Transverse colon (tissue), 4 donors: ENCODE data around the gene ZNF665. TPM values are rescaled to one million over a fixed set of nuclear protein-coding genes. Genes with fewer than 3 reads are reported as not detected.
"Not testable (repeated sequence)": the region's sequence is repeated elsewhere in the genome, so short reads cannot be mapped to it uniquely, and the experiment has no call there.

ENCODE experiments used
- DNase-seq: peaks from one replicate; pipeline ENCODE4 v3.0.0-alpha.2; 2019
- H3K27ac ChIP-seq, 4 donors: fragments of 200-600 bp; sonication (generic); 2 replicates each; pipeline ENCODE4 v1.5.1; 2016 to 2018; ENCODE audit warnings: inconsistent platforms in 4 of 4
- H3K27me3 ChIP-seq: fragments of 200-600 bp; sonication (generic); 2 replicates; pipeline ENCODE4 v1.5.1; 2017; ENCODE audit warnings: inconsistent platforms
- H3K36me3 ChIP-seq, 4 donors: fragments of 200-600 bp; sonication (generic); 2 replicates each; pipeline ENCODE4 v1.5.1; 2017 to 2019; ENCODE audit warnings: inconsistent platforms in 4 of 4
- H3K4me1 ChIP-seq, 4 donors: fragments of 200-600 bp; sonication (generic); 2 replicates each; pipeline ENCODE4 v1.5.1; 2017 to 2020; ENCODE audit warnings: inconsistent platforms in 4 of 4
- H3K4me3 ChIP-seq, 4 donors: fragments of 200-600 bp; sonication (generic); 1 replicate in 1 of 4; 2 replicates in 3 of 4; pipeline versions ENCODE4 v1.5.1 to v1.6.1; 2017 to 2019; ENCODE audit warnings: inconsistent platforms in 4 of 4
- H3K9me3 ChIP-seq, 2 donors: fragments of 200-600 bp; sonication (generic); 2 replicates each; pipeline ENCODE4 v1.5.1; 2017 to 2019; ENCODE audit warnings: inconsistent platforms in 2 of 2
- EP300 ChIP-seq: sonication (generic); formaldehyde crosslinking; IDR thresholded peaks from one replicate; pipeline ENCODE4 v1.6.1; 2017; ENCODE audit warnings: antibody characterized with exemption, low read depth
- POLR2A ChIP-seq: fragments of 450-650 bp; IDR thresholded peaks from one replicate; pipeline ENCODE4 v1.6.1; 2016; ENCODE audit warnings: antibody characterized with exemption, mild to moderate bottlenecking, moderate library complexity
- POLR2AphosphoS5 ChIP-seq, 3 donors: sonication (generic); formaldehyde crosslinking; IDR thresholded peaks; one replicate each; pipeline ENCODE4 v1.6.1; 2016; ENCODE audit warnings: antibody characterized with exemption in 3 of 3
- WGBS, 2 donors: methylation state at CpG; one replicate each; pipeline ENCODE4 v1.1.5; 2018; ENCODE audit warnings: low coverage in 1 of 2; 5-methylcytosine and 5-hydroxymethylcytosine counted together
- in situ Hi-C, 4 donors: fragments of 200-750 bp; cut with MboI; loops; one replicate each; pipeline versions ENCODE4 v1.15.0 to v1.15.1; 2017; ENCODE audit warnings: low sequenced_read_pairs in 3 of 4, low pct_ligation_motif_present in 1 of 4, low pct_unique_long_range_greater_than_20kb in 1 of 4
- intact Hi-C: fragments of 100-400 bp; cut with DNase I; formaldehyde crosslinking; loops from one replicate; pipeline ENCODE4 v1.15.1; 2023; ENCODE audit warnings: low total_unique reads
- total RNA-seq, 4 donors: library from RNA; depleted of rRNA; stranded (reverse); fragments of >200 nt; gene quantifications; one replicate each; pipeline ENCODE4 v1.1.0, GENCODE V29; 2016
- TF ChIP-seq, protein P1 (sequence below), 5 experiments: fragments of 200-600 bp in 3 of 5; fragments of 450-650 bp in 2 of 5; sonication (generic) in 3 of 5; IDR thresholded peaks; 1 replicate in 2 of 5; 2 replicates in 3 of 5; pipeline ENCODE4 v1.5.1; 2016 to 2017; ENCODE audit warnings: antibody characterized with exemption in 5 of 5, inconsistent platforms in 3 of 5, mild to moderate bottlenecking in 2 of 5, moderate library complexity in 1 of 5

ZNF665 gene
- total RNA-seq, 4 donors from 2014 or later: 1.00 to 4.4 (median 2.6) TPM; not detected in 1

DNA sequence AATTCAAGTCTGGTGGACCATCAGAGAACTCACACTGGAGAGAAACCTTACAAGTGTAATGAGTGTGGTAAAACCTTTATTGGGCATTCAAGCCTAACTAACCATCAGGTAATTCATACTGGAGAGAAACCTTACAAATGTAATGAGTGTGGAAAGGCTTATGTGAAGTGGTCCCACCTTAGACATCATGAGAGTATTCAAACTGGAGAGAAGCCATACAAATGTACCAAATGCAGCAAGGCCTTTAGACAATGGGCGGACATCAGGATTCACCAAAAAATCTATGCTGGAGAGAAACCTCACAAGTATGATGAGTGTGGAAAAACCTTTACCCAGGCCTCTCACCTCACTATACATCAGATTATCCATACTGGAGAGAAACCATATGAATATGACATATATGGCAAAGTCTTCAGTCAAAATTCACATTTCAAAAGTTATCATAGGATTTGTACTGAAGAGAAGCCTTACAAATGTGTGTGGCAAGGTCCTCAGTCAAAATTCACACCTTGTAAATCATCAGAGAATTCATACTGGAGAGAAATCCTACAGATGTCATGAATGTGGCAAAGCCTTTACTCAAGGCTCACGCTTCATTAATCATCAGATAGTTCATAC, 19.7 kb upstream of the ZNF665 start:
- peaks cover 94% of the 10 kb centered on the region in 2 donors for H3K9me3 ChIP-seq
- peaks cover 0 to 41% (median 16%) of the 10 kb centered on the region in 4 donors for H3K36me3 ChIP-seq
- WGBS, 2 donors: 98 to 100% methylated on average over 1 to 2 of the region's 2 CpGs
- H3K27ac ChIP-seq: no peak overlapping the region
- no peaks in the 10 kb centered on the region for H3K4me1 ChIP-seq
- intact Hi-C loops: no loop called here
- in situ Hi-C loops: no loop called here
- H3K27me3 ChIP-seq: no peaks in the 10 kb centered on the region
- TF ChIP-seq POLR2AphosphoS5 (IDR thresholded peaks at IDR 0.05): no peak
- TF ChIP-seq EP300: no peak
- TF ChIP-seq POLR2A: no peak
- TF ChIP-seq, protein P1, sequence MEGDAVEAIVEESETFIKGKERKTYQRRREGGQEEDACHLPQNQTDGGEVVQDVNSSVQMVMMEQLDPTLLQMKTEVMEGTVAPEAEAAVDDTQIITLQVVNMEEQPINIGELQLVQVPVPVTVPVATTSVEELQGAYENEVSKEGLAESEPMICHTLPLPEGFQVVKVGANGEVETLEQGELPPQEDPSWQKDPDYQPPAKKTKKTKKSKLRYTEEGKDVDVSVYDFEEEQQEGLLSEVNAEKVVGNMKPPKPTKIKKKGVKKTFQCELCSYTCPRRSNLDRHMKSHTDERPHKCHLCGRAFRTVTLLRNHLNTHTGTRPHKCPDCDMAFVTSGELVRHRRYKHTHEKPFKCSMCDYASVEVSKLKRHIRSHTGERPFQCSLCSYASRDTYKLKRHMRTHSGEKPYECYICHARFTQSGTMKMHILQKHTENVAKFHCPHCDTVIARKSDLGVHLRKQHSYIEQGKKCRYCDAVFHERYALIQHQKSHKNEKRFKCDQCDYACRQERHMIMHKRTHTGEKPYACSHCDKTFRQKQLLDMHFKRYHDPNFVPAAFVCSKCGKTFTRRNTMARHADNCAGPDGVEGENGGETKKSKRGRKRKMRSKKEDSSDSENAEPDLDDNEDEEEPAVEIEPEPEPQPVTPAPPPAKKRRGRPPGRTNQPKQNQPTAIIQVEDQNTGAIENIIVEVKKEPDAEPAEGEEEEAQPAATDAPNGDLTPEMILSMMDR (IDR thresholded peaks at IDR 0.05): no peak
- H3K4me3 ChIP-seq: no peak overlapping the region
- DNase-seq: no peak

DNA sequence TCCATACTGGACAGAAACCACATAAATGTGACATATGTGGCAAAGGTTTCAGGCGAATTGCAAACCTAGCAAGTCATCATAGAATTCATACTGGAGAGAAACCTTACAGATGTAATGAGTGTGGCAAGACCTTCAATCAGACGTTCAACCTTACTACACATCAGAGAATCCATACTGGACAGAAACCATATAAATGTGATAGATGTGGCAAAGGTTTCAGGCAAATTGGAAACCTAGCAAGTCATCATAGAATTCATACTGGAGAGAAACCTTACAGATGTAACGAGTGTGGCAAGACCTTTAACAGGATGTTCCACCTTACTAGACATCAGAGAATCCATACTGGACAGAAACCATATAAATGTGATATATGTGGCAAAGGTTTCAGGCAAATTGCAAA, 18.4 kb upstream of the ZNF665 start:
- intact Hi-C loops, H3K27ac ChIP-seq, H3K27me3 ChIP-seq, in situ Hi-C loops, DNase-seq, H3K4me1 ChIP-seq, H3K4me3 ChIP-seq: not testable (repeated sequence)
- peaks cover 84 to 90% of the 10 kb centered on the region in 2 donors for H3K9me3 ChIP-seq
- 83 to 85% methylated on average over 3 of the region's 3 CpGs for WGBS, 2 donors
- H3K36me3 ChIP-seq: peaks cover 0 to 48% (median 18%) of the 10 kb centered on the region in 4 donors

DNA sequence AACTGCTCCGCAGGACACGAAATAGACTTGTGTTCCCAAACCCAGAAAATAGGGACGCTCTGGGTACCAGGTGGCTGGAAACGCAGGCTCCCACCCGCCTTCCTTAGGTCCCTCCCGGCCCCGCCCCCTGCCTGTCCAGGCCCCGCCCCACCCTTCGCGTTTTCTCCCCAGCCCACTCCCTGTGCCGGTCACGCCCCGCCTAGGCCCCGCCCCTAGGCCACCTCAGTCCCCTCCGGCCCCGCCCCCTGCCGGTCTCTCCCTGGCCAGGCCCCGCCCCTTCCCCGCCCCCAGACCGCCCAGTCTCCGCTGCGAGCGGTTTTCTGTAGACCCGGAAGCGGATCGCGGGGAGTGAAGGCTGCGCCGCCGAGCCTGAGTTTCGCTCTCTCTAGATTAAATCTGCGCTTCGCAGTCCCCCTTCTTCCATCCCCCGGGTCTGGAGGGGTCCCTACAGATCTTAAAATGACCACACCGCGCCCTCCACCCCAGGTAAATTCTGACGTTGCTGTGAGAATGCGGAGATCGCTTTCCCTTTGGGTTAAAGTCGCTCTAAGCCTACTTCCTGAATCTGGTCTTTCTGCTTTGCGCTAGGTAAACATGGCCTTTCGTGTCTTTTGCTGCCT, 3.7 kb upstream of the ZNF665 start:
- Histone ChIP-seq H3K4me1 (peaks cover 0 to 21% (median 4%) of the 10 kb centered on the region in 4 donors), H3K4me3 (peak overlapping the region; percentile 47 to 96 (median 82)), H3K27ac (peak overlapping the region; percentile 66 to 97 (median 94)), H3K9me3 (peaks cover 15 to 41% of the 10 kb centered on the region in 2 donors), H3K36me3 (peaks cover 0 to 11% (median 1%) of the 10 kb centered on the region in 4 donors), H3K27me3 (no peaks in the 10 kb centered on the region)
- TF ChIP-seq, protein P1 (IDR thresholded peaks at IDR 0.05): peak in 1 of 5 experiments; percentile 12
- no peak for TF ChIP-seq EP300
- peak; percentile 42 to 85 (median 77) for TF ChIP-seq POLR2AphosphoS5 (IDR thresholded peaks at IDR 0.05)
- peak; percentile 73 for TF ChIP-seq POLR2A
- DNase-seq: peak; percentile 99
- in situ Hi-C loops (loop anchor here in 2 of 4 donors (10.0 kb wide), 2 partner anchors 138 to 318 kb away; partner anchors contain the start of gene ZNF845 (in 1 of the 2)), intact Hi-C loops (no loop called here)
- WGBS, 2 donors: 1 to 18% methylated on average over 4 to 35 of the region's 42 CpGs

DNA sequence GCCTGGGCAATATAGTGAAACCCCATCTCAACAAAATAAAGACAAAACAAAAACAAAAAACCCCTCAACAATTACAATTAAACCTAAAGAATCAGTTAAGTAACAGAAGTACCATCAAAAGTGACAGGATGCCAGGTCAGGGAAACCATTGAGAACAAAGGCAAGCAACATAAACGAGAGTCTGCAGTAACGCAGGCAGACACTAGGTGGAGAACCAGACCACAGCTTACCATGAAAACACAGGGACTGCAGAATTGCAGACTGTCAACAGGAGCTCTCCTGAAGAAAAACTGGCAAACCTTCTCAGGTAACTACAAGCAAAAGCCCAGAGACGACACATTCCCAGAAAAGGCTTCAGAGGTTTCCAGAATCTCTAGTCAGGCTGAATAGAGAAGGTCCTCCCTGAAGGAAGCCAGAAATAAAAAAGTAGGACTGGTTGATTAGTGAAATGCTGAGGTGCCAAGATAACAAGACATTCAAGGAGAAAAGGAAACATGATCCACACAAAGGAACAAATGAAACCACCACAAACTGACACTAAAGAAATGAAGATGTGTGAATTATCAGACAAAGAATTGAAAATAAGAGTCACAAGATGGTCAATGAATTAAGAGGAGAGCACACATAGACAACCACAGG, 2.2 kb upstream of the ZNF665 start:
- 0 to 2% methylated on average over 2 to 3 of the region's 3 CpGs for WGBS, 2 donors
- intact Hi-C loops: no loop called here
- peak overlapping the region in 2 of 4 donors; percentile 10 to 33 for H3K27ac ChIP-seq

More for the DNA sequence above, 2.2 kb upstream of the ZNF665 start:
- in situ Hi-C loops: loop anchor here in 2 of 4 donors (10.0 kb wide), 2 partner anchors 139 to 319 kb away; partner anchors contain the start of gene ZNF845 (in 1 of the 2)
- Histone ChIP-seq H3K4me1 (peaks cover 0 to 21% (median 5%) of the 10 kb centered on the region in 4 donors), H3K36me3 (peaks cover 0 to 3% (median 0%) of the 10 kb centered on the region in 4 donors), H3K27me3 (no peaks in the 10 kb centered on the region), H3K4me3 (no peak overlapping the region), H3K9me3 (peaks cover 12 to 28% of the 10 kb centered on the region in 2 donors)
- TF ChIP-seq EP300: no peak
- TF ChIP-seq, protein P1 (IDR thresholded peaks at IDR 0.05): peak; percentile 82 to 90 (median 88)
- peak; percentile 84 for DNase-seq
